Panc1 (cell line): Measurements from ENCODE around the gene ITPR2. TPM values are rescaled to one million over a fixed set of nuclear protein-coding genes. Genes with fewer than 3 reads are reported as not detected.

Source experiments
- ATAC-seq: fragments of 200-7000 bp; cut with Tn5 transposase; 2 replicates; pipeline ENCODE4 v1.9.1; 2020; ENCODE audit warnings: mild to moderate bottlenecking, moderate library complexity
- BruUV-seq: library from RNA; stranded (reverse); fragments of 400-500 nt; replicated peaks from 2 replicates; lab custom pipeline; 2021; lab: Mats Ljungman, UMichigan
- CTCF ChIA-PET: fragments of 300-600 bp; sonication (Branson Sonifier 250); formaldehyde crosslinking; loops from one replicate; lab custom pipeline; 2022; ENCODE audit warnings: antibody characterized with exemption; lab: Charles Lee
- POLR2A ChIA-PET: fragments of 300-600 bp; sonication (Branson Sonifier 250); formaldehyde crosslinking; loops from one replicate; lab custom pipeline; 2022; ENCODE audit warnings: antibody characterized with exemption; lab: Charles Lee
- DNase-seq: peaks from one replicate; pipeline ENCODE4 v3.0.0-alpha.2; 2010; ENCODE audit warnings: low read depth, low spot score
- H3K27ac ChIP-seq: 2 replicates; pipeline ENCODE4 v1.5.1; 2011; ENCODE audit warnings: mild to moderate bottlenecking, low read length, inconsistent platforms
- H3K27me3 ChIP-seq: fragments of 200-500 bp; sonication (Bioruptor generic); 2 replicates; pipeline ENCODE4 v1.6.0; 2014; ENCODE audit warnings: low read length, inconsistent platforms; ENCODE audit not compliant: control insufficient read depth, insufficient read depth
- H3K36me3 ChIP-seq: fragments of 200-500 bp; sonication (Bioruptor generic); 2 replicates; pipeline ENCODE4 v1.5.1; 2014; ENCODE audit warnings: inconsistent platforms, mild to moderate bottlenecking, low read length, moderate library complexity; ENCODE audit not compliant: control insufficient read depth, insufficient read depth
- H3K4me1 ChIP-seq: 2 replicates; pipeline ENCODE4 v1.5.1; 2011; ENCODE audit warnings: inconsistent platforms, mild to moderate bottlenecking, low read length, moderate library complexity; ENCODE audit not compliant: control insufficient read depth, insufficient read depth
- H3K4me3 ChIP-seq, 2 experiments: 2 replicates each; pipeline ENCODE4 v1.5.1; 2011 to 2012; ENCODE audit warnings: low read depth in 2 of 2, low read length in 2 of 2, mild to moderate bottlenecking in 2 of 2, inconsistent platforms in 1 of 2, moderate library complexity in 1 of 2
- H3K9me3 ChIP-seq: fragments of 200-500 bp; sonication (Bioruptor generic); 2 replicates; pipeline ENCODE4 v1.5.1; 2014; ENCODE audit warnings: low read depth, mild to moderate bottlenecking, inconsistent platforms, low read length, moderate library complexity; ENCODE audit not compliant: control insufficient read depth, insufficient read depth
- POLR2AphosphoS5 ChIP-seq: IDR thresholded peaks from 2 replicates; pipeline ENCODE4 v1.6.1; 2012; ENCODE audit warnings: mild to moderate bottlenecking, low read depth, low read length, moderate library complexity
- REST ChIP-seq, 2 experiments: IDR thresholded peaks; 2 replicates each; pipeline ENCODE4 v1.6.1; 2011 to 2012; ENCODE audit warnings: low read depth in 2 of 2, control low read depth in 1 of 2, low read length in 1 of 2, mild to moderate bottlenecking in 1 of 2, moderate library complexity in 1 of 2; ENCODE audit not compliant: insufficient read depth in 1 of 2
- SIN3A ChIP-seq: IDR thresholded peaks from 2 replicates; pipeline ENCODE4 v1.6.1; 2012; ENCODE audit warnings: low read depth, mild to moderate bottlenecking, low read length, moderate library complexity, borderline replicate concordance; ENCODE audit not compliant: insufficient read depth
- TCF7L2 ChIP-seq: IDR thresholded peaks from 2 replicates; pipeline ENCODE4 v1.6.1; 2011; ENCODE audit warnings: mild to moderate bottlenecking, low read depth, low read length, inconsistent platforms
- in situ Hi-C: cut with HindIII; loops from 2 replicates; pipeline ENCODE4 v1.10.0; 2016; ENCODE audit warnings: low sequenced_read_pairs, low pct_unique_long_range_greater_than_20kb
- intact Hi-C: fragments of 100-400 bp; cut with micrococcal nuclease; formaldehyde crosslinking; loops from one replicate; pipeline ENCODE4 v1.10.0; 2022; ENCODE audit not compliant: unreplicated experiment
- total RNA-seq: library from RNA; stranded (reverse); gene quantifications from one replicate; pipeline ENCODE4 v1.2.1, GENCODE V29; 2021; ENCODE audit not compliant: unreplicated experiment
- TF ChIP-seq, protein P1 (sequence below): fragments of 450-650 bp; IDR thresholded peaks from 2 replicates; pipeline ENCODE4 v1.5.1; 2017; ENCODE audit warnings: mild to moderate bottlenecking

ITPR2 gene
- total RNA-seq, 1 experiment from 2014 or later = 41.8 TPM

DNA sequence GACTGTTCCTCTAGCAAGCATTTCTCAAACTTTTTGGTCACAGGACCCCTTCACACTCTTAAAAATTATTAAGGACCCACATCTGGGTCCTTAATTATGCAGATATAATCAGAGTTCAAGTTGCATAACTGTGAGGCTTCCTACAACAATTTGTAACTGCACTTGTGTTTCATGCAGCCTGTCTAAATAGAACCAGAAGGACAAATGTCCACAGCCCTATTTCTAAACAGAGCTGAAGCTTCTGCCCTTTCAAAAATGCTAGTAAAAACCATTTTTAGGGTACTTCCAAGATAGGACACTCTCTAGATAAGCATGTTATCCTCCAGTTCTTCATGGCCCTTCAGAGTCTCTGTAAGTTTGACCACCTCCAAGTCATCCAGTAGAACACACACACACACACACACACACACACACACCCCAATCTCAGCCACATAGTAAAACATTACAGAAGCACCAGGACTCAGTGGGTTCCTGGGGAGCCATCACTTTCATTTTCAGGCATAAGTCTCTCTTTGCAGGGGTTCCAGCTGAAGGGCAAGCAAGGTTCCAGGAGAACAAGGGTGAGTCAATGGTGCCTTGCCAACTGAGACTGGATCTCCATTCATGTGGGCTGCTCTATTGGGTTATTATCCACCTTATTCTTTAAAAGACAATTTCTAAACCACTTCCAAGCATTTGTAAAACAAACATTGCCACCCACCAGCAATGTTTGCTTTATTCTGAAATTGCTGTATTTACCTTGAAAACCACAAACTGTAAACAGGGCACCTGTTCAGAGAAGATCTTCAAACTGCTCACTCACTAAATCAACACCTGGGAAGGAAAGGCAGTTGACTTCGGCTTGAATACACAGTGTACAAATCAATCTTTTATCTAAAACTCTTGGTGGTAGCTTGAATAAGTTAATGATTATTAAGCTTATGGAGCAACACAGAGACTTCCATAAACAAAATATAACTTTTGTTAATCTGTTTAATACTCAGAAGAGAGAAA is 64.1 kb downstream of the ITPR2 start:
- H3K36me3 ChIP-seq = no peaks in the 10 kb centered on the region
- DNase-seq (no peak), ATAC-seq (peak; percentile 56; the same call in 1 of the 2 replicates)
- H3K4me1 ChIP-seq = peaks cover 6% of the 10 kb centered on the region
- peak; percentile 63; the same call in 1 of the 2 replicates for TF ChIP-seq TCF7L2
- no peak for TF ChIP-seq POLR2AphosphoS5
- no peak for TF ChIP-seq REST (IDR thresholded peaks at IDR 0.05; ENCODE audit: insufficient read depth in 1 of 2, low read depth in 2 of 2, low read length in 1 of 2)
- ChIA-PET CTCF (no interaction called here), POLR2A (no interaction called here)
- in situ Hi-C loops = no loop called here
- H3K9me3 ChIP-seq = no peaks in the 10 kb centered on the region
- no peaks in the 10 kb centered on the region for H3K27me3 ChIP-seq
- intact Hi-C loops = no loop called here
- no TSS peak for BruUV-seq
- H3K4me3 ChIP-seq = no peak overlapping the region
- H3K27ac ChIP-seq = no peak overlapping the region

DNA sequence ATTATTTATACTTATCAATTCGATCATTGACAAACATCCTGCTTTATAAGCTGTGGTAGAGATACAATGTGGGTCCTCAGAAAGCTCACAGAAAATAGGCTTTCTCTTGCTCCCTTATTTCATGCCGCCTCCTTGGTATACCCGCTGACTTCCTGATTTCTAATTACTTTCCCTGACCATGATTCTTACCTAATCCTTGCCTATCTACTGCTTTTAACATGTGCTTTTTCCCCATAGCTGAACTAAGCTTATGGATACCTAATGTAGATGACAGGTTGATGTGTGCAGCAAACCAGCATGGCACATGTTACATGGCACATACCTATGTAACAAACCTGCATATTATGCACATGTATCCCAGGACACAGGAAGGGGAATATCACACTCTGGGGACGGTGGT is 65.1 kb downstream of the ITPR2 start:
- no TSS peak for BruUV-seq
- Histone ChIP-seq H3K36me3 (no peaks in the 10 kb centered on the region), H3K4me1 (peaks cover 6% of the 10 kb centered on the region), H3K27ac (no peak overlapping the region), H3K9me3 (no peaks in the 10 kb centered on the region), H3K4me3 (no peak overlapping the region), H3K27me3 (no peaks in the 10 kb centered on the region)
- ChIA-PET CTCF (no interaction called here), POLR2A (no interaction called here)
- TF ChIP-seq SIN3A = no peak
- TF ChIP-seq, protein P1, sequence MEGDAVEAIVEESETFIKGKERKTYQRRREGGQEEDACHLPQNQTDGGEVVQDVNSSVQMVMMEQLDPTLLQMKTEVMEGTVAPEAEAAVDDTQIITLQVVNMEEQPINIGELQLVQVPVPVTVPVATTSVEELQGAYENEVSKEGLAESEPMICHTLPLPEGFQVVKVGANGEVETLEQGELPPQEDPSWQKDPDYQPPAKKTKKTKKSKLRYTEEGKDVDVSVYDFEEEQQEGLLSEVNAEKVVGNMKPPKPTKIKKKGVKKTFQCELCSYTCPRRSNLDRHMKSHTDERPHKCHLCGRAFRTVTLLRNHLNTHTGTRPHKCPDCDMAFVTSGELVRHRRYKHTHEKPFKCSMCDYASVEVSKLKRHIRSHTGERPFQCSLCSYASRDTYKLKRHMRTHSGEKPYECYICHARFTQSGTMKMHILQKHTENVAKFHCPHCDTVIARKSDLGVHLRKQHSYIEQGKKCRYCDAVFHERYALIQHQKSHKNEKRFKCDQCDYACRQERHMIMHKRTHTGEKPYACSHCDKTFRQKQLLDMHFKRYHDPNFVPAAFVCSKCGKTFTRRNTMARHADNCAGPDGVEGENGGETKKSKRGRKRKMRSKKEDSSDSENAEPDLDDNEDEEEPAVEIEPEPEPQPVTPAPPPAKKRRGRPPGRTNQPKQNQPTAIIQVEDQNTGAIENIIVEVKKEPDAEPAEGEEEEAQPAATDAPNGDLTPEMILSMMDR = no peak
- TF ChIP-seq POLR2AphosphoS5 = no peak
- TF ChIP-seq REST (IDR thresholded peaks at IDR 0.05; ENCODE audit: insufficient read depth in 1 of 2, low read depth in 2 of 2, low read length in 1 of 2) = no peak
- TF ChIP-seq TCF7L2 = no peak
- intact Hi-C loops = no loop called here
- no peak for DNase-seq
- in situ Hi-C loops = no loop called here
- ATAC-seq = no peak
